ENCODE measurements around the gene PREPL. TPM values are rescaled to one million over a fixed set of nuclear protein-coding genes. Genes with fewer than 3 reads are reported as not detected.

Gene PREPL
- total and polyA plus RNA-seq, 2 of the 4 experiments (the other 2 are of a cell fraction) = 27.6 to 39.6 TPM

DNA sequence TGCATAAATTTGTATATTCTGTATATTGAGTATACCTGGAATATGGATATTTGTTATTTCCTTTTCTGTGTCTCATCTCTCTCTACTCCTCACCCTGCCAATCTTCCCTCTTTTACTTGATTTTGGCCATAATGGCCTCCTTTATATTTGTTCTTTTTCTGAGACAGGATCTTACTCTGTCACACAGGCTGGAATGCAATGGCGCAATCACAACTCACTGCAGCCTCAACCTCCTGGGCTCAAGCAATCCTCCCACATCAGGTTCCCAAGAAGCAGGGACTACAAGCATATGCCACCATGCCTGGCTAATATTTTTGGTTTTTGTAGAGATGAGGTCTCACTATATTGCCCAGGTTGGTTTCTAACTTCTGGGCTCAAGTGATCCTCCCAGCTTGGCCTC is 30.5 kb downstream of the PREPL start:
- H3K56ac ChIP-seq (ENCODE audit: extremely low read depth, insufficient read depth, low read length) = no peak overlapping the region
- H3K4me1 ChIP-seq (ENCODE audit: control insufficient read depth, insufficient read depth, low read length) = peaks cover 7% of the 10 kb centered on the region
- H2BK15ac ChIP-seq (ENCODE audit: low read depth, low read length) = no peak overlapping the region
- no peak overlapping the region for H2BK120ac ChIP-seq (ENCODE audit: low read depth, low read length)
- H3K79me1 ChIP-seq (ENCODE audit: low read depth in 1 of 2, low read length in 2 of 2) = no peaks in the 10 kb centered on the region; a peak in 1 of 4 replicates
- no peak overlapping the region for H2AK5ac ChIP-seq (ENCODE audit: low read depth, low read length)
- H3K9ac ChIP-seq (ENCODE audit: low read depth, low read length) = no peak overlapping the region
- CTCF ChIA-PET = no interaction called here
- H3K36me3 ChIP-seq (ENCODE audit: control insufficient read depth, insufficient read depth, low read length) = peaks cover 17% of the 10 kb centered on the region
- H3K9me3 ChIP-seq (ENCODE audit: control insufficient read depth, insufficient read depth, low read length) = no peaks in the 10 kb centered on the region
- no peaks in the 10 kb centered on the region for H3K9me1 ChIP-seq (ENCODE audit: insufficient read depth, low read length)
- no peaks in the 10 kb centered on the region for H3K27me3 ChIP-seq (ENCODE audit: control insufficient read depth, insufficient read depth, low read length)
- no peak overlapping the region for H3K23ac ChIP-seq (ENCODE audit: low read depth, low read length)
- H2BK5ac ChIP-seq (ENCODE audit: low read depth, low read length, poor library complexity, severe bottlenecking) = no peak overlapping the region
- no peak overlapping the region for H2AFZ ChIP-seq (replicated peaks; ENCODE audit: low read length, poor library complexity)
- no peak overlapping the region for H3K27ac ChIP-seq (ENCODE audit: insufficient read depth, low read length)
- H4K8ac ChIP-seq (ENCODE audit: low read depth in 2 of 2, low read length in 2 of 2) = no peak overlapping the region
- no peak overlapping the region for H4K91ac ChIP-seq (ENCODE audit: insufficient read depth, low read depth, low read length)
- H4K20me1 ChIP-seq (ENCODE audit: insufficient read depth, low read length) = no peaks in the 10 kb centered on the region
- dilution Hi-C loops (cut with HindIII; ENCODE audit: low sequenced_read_pairs, unreplicated experiment) = no loop called here
- no peak overlapping the region for H3K4me2 ChIP-seq (ENCODE audit: low read depth, low read length)
- H3K4ac ChIP-seq (ENCODE audit: low read depth, low read length) = no peak overlapping the region
- no TSS peak for BruUV-seq (replicated peaks)
- POLR2A ChIA-PET (ENCODE audit: unreplicated experiment) = no interaction called here
- peak; percentile 75 for ATAC-seq (ENCODE audit: low read depth)
- intact Hi-C loops (cut with micrococcal nuclease) = no loop called here
- no CpG with 5 or more reads among the region's 1 CpG for WGBS, 2 experiments (ENCODE audit: extremely low coverage in 2 of 2, insufficient read length in 1 of 2)
- no peak overlapping the region for H4K5ac ChIP-seq (ENCODE audit: low read depth, low read length)
- no peak overlapping the region for H3K18ac ChIP-seq (ENCODE audit: low read depth, low read length)
- TF ChIP-seq POLR2A (IDR thresholded peaks at IDR 0.05; ENCODE audit: low read depth, low read length) (no peak), CEBPB (IDR thresholded peaks at IDR 0.05; ENCODE audit: low read depth, low read length) (peak; percentile 92)
- H3K14ac ChIP-seq (replicated peaks; ENCODE audit: low read depth, low read length) = no peak overlapping the region
- in situ Hi-C loops (cut with MboI; ENCODE audit: low sequenced_read_pairs) = no loop called here
- no peak overlapping the region for H3K4me3 ChIP-seq (ENCODE audit: insufficient read depth, low read depth, low read length)
- no peak overlapping the region for H2BK20ac ChIP-seq (ENCODE audit: low read depth, low read length)
- H2AK9ac ChIP-seq (replicated peaks; ENCODE audit: low read depth, low read length, poor library complexity) = no peak overlapping the region
- DNase-seq = peak; percentile 41

Measured in IMR-90 (cell line).